HG02623 (cell line): Measurements from ENCODE around the gene LGALS8.
"Not testable (repeated sequence)": the region's sequence is repeated elsewhere in the genome, so short reads cannot be mapped to it uniquely, and the experiment has no call there.

Experiments
- ATAC-seq: cut with Tn5 transposase; IDR thresholded peaks from one replicate; pipeline ENCODE4 v1.9.1; 2021; ENCODE audit warnings: moderate library complexity; ENCODE audit not compliant: unreplicated experiment

LGALS8 gene

GRCh38 chr1:236523704-236524141, at the start of gene LGALS8:
Gene LGALS8, plus strand, starts transcription at chr1:236523982. Its CDS starts 2,089 bp downstream, at chr1:236526071.
- ATAC-seq = peak; percentile 49

DNA sequence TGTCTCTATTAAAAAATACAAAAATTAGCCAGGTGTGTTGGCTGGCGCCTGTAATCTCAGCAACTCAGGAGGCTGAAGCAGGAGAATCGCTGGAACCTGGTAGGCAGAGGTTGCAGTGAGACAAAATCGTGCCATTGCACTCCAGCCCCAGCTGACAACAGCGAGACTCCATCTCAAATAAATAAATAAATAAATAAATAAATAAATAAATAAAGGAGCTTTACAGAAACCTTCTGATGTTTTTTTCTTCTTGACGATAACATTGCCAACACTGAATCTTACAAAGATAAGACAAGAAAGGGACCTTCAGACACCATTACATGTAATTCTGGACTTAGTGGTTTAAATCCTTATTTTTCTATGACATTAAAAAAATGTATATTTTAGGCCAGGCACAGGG, 47.8 kb upstream of the LGALS8 start:
- ATAC-seq = no peak

GRCh38 chr1:236480758-236481436, 42.9 kb upstream of the LGALS8 start:
- no peak for ATAC-seq

- ATAC-seq = no peak
Observed at GRCh38 chr1:236484310-236484971, 39.3 kb upstream of the LGALS8 start.

- no peak for ATAC-seq
Observed at GRCh38 chr1:236486356-236487002, 37.3 kb upstream of the LGALS8 start.

- not testable (repeated sequence) for ATAC-seq
Observed at GRCh38 chr1:236489161-236489560, 34.6 kb upstream of the LGALS8 start.

DNA sequence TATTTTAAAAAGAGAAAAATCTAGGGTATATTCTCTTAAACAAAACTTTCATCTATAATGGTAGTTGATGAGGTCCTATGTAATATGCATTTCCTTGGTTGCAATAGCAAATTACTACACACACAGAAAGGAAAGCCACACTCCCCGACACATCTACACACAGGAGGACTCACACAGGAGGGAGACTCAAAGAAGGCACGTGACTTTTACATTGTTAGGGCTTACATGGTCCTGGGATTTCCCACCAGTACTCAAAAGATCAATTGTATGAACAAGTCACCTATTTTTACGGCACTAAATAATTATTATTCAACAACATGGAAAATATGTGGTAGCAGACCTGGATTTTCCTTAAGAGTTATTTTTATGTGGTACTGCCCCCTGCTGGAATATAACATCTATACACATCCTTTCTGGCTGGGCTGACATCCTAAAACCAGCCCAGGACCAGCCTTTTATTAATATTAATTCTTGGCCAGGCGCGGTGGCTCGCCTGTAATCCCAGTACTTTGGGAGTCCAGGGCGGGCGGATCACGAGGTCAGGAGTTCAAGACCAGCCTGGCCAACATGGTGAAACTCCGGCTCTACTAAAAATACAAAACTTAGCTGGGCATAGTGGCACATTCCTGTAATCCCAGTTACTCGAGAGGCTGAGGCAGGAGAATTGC, 33.9 kb upstream of the LGALS8 start:
- ATAC-seq = no peak

- ATAC-seq = no peak
Observed at GRCh38 chr1:236491469-236492136, 32.2 kb upstream of the LGALS8 start.

GRCh38 chr1:236492378-236492777, 31.4 kb upstream of the LGALS8 start:
- ATAC-seq = no peak

DNA sequence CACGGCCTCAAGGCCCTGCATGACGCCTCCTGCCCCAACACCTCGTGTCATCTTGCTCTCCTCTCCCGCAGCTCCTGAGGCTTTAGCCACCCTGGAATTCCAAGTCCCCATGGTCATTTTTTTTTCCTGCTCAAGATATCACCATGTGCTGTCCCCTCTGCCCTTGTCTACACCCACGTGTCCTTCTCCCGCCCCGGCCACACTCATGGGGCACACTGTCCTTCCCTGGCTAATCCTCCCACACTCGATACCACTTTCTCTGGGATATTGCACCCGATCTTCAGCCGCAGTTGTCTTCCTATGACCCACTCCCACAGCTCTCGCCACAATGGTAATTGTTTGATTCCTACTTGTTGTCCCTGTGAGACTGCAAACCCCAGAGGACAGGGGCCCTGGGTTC, 29.7 kb upstream of the LGALS8 start:
- ATAC-seq = no peak

- no peak for ATAC-seq
Observed at GRCh38 chr1:236494586-236495466, 29.0 kb upstream of the LGALS8 start.

GRCh38 chr1:236495467-236496112, 28.2 kb upstream of the LGALS8 start:
- ATAC-seq = no peak

GRCh38 chr1:236497908-236498307, 25.9 kb upstream of the LGALS8 start:
- ATAC-seq = no peak

GRCh38 chr1:236501093-236501492, 22.7 kb upstream of the LGALS8 start:
- no peak for ATAC-seq

- ATAC-seq = no peak
Observed at GRCh38 chr1:236502579-236502971, 21.2 kb upstream of the LGALS8 start.

GRCh38 chr1:236502972-236503639, 20.7 kb upstream of the LGALS8 start:
- no peak for ATAC-seq

- not testable (repeated sequence) for ATAC-seq
Observed at GRCh38 chr1:236504338-236504737, 19.4 kb upstream of the LGALS8 start.

- ATAC-seq = no peak
Observed at GRCh38 chr1:236507022-236507700, 16.6 kb upstream of the LGALS8 start.
